Left ventricle myocardium inferior (tissue), 1 donor: ENCODE data around the gene ACSS1. TPM values are rescaled to one million over a fixed set of nuclear protein-coding genes. Genes with fewer than 3 reads are reported as not detected.

ENCODE experiments used
- DNase-seq: peaks from one replicate; pipeline ENCODE4 v3.0.0-alpha.2; 2020
- H3K27ac ChIP-seq: fragments of 200-600 bp; replicated peaks from 2 replicates; pipeline ENCODE4 v1.8.0; 2021
- H3K27me3 ChIP-seq: fragments of 200-600 bp; 2 replicates; pipeline ENCODE4 v1.8.0; 2021; ENCODE audit warnings: low read depth
- H3K36me3 ChIP-seq: fragments of 200-600 bp; 2 replicates; pipeline ENCODE4 v1.8.0; 2021
- H3K4me1 ChIP-seq: fragments of 200-600 bp; 2 replicates; pipeline ENCODE4 v1.8.0; 2021
- H3K4me3 ChIP-seq: fragments of 200-600 bp; 2 replicates; pipeline ENCODE4 v1.8.0; 2021; ENCODE audit warnings: mild to moderate bottlenecking, moderate library complexity
- H3K9me3 ChIP-seq: fragments of 200-600 bp; replicated peaks from 2 replicates; pipeline ENCODE4 v1.8.0; 2021
- CTCF ChIP-seq: fragments of 200-600 bp; IDR thresholded peaks from 2 replicates; pipeline ENCODE4 v1.8.0; 2021; ENCODE audit warnings: antibody characterized with exemption, mild to moderate bottlenecking, borderline replicate concordance
- intact Hi-C: fragments of 100-400 bp; cut with micrococcal nuclease; formaldehyde crosslinking; loops from one replicate; pipeline ENCODE4 v1.11.0; 2022
- total RNA-seq: library from RNA; stranded (reverse); fragmentation: NEBNext Ultra II Directional; extraction: Animal tissue kit (Norgen Biotek cat#: 25700); gene quantifications from one replicate; pipeline ENCODE4 v1.2.1, GENCODE V29; 2021
- donor health status: DM: no; HTN: yes; CAD: no; lungs with severe emphysema.

ACSS1 gene
- total RNA-seq, 1 donor from 2014 or later = 159 TPM

DNA sequence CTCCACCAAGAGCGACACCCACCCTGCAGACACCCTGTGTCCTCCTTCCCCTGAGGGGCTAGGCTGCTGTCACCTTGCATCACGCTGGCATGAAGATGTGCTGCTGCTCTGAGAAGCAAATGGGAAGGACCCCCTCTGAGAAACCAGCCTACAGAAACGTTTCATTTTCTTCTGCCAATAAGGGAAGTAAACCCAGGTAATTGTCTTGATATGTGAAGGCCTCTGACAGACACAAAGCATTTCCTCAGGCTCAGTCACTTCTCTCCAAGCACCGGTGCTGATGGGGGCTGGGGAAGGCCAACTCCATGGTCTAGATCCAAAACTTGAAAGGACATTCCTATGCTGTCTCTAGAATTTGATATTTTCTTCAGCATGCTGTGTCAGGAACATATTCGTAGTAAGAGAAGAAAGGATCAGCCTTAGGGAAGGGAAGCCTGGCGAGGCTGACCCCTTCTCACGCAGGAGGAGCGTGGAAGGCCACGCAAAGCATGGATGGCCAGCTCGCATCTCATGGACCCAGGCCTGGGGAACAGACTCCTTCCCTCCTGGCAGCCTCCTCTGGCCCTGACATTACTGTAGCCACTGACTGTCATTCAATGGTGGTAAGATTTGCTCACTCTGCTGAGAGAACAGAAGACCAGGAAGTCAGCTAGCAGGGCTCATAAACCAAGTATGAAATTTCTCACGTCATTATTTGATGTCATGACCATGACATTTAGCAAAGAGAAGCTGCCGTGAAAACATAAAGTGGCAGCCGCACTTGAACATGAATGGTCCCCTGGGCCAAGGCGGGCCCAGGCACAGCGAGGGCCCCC is 20.4 kb downstream of the ACSS1 start:
- TF ChIP-seq CTCF = no peak
- DNase-seq = no peak

DNA sequence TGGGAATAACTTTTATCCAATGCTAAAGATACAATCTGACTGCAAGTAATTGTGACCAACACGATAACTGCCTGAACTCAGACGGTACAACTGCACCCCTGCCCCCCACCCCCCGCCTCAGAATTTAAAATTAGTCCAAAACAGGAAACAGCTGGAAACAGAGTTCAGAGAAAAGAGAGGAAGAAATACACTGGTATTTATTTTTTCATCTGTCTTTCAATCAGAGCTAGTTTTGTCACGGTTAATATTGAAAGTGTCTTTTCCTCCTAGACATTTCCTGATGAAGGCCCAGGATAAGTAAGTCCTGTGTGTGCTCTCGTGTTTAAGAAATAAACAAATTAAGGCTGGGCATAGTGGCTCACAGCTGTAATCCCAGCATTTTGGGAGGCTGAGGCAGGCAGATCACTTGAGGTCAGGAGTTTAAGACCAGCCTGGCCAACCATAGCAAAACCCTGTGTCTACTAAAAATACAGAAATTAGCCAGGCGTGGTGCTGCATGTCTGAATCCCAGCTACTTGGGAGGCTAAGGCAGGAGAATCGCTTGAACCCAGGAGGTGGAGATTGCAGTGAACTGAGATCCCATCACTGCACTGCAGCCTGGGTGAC is 21.5 kb downstream of the ACSS1 start:
- DNase-seq = no peak
- no peak for TF ChIP-seq CTCF
- Histone ChIP-seq H3K27me3 (no peaks in the 10 kb centered on the region), H3K4me3 (peak overlapping the region; percentile 1), H3K9me3 (no peaks in the 10 kb centered on the region), H3K4me1 (peaks cover 100% of the 10 kb centered on the region), H3K36me3 (no peaks in the 10 kb centered on the region), H3K27ac (peak overlapping the region; percentile 98)
- intact Hi-C loops = no loop called here

More for the DNA sequence above, 20.4 kb downstream of the ACSS1 start:
- Histone ChIP-seq H3K4me1 (peaks cover 100% of the 10 kb centered on the region), H3K27me3 (no peaks in the 10 kb centered on the region), H3K4me3 (no peak overlapping the region), H3K9me3 (no peaks in the 10 kb centered on the region), H3K27ac (peak overlapping the region; percentile 98), H3K36me3 (no peaks in the 10 kb centered on the region)
- intact Hi-C loops = no loop called here

DNA sequence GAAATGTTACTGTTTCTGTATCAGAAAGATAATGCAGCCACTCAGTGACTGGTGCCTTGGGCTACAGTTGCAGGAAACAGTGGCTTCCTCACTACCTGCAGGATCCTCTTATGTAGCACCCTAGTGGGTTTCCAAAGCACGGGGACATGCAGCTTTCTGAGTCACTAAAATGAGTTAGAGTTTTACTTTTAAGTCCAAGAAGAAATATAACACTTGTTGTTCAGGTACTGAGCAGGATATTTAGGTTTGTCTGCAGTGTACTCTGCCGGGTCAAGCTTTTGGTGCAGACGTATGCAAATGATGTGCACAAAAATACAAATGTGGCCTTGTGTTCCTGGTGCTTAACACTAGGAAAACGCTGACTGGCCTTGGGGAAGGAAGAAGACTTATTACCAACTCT is 22.0 kb downstream of the ACSS1 start:
- no peak for DNase-seq
- TF ChIP-seq CTCF = no peak
- no peaks in the 10 kb centered on the region for H3K9me3 ChIP-seq
- no peaks in the 10 kb centered on the region for H3K36me3 ChIP-seq
- peaks cover 100% of the 10 kb centered on the region for H3K4me1 ChIP-seq
- intact Hi-C loops = no loop called here
- H3K27ac ChIP-seq = peak overlapping the region; percentile 98
- no peaks in the 10 kb centered on the region for H3K27me3 ChIP-seq
- peak overlapping the region; percentile 1 for H3K4me3 ChIP-seq

- intact Hi-C loops = no loop called here
- DNase-seq = no peak
- TF ChIP-seq CTCF = no peak
Measured at GRCh38 chr20:25033924-25034300, 24.0 kb downstream of the ACSS1 start.

GRCh38 chr20:25033265-25033923 is 24.5 kb downstream of the ACSS1 start:
- no peak for DNase-seq
- peaks cover 87% of the 10 kb centered on the region for H3K4me1 ChIP-seq
- H3K36me3 ChIP-seq = peaks cover 23% of the 10 kb centered on the region
- no peaks in the 10 kb centered on the region for H3K27me3 ChIP-seq
- H3K9me3 ChIP-seq = no peaks in the 10 kb centered on the region
- TF ChIP-seq CTCF = no peak
- H3K4me3 ChIP-seq = peak overlapping the region; percentile 22
- intact Hi-C loops = no loop called here
- peak overlapping the region; percentile 98 for H3K27ac ChIP-seq

More at GRCh38 chr20:25033924-25034300, 24.0 kb downstream of the ACSS1 start:
- peaks cover 18% of the 10 kb centered on the region for H3K36me3 ChIP-seq
- peak overlapping the region; percentile 98 for H3K27ac ChIP-seq
- H3K4me1 ChIP-seq = peaks cover 92% of the 10 kb centered on the region
- no peaks in the 10 kb centered on the region for H3K27me3 ChIP-seq
- H3K9me3 ChIP-seq = no peaks in the 10 kb centered on the region
- no peak overlapping the region for H3K4me3 ChIP-seq
